Activated CD4-positive, alpha-beta T cell treated with anti-CD3 and anti-CD28 coated beads, Interleukin-2, amount 10 ng/mL, durations not matched to agents 7 days and 5 days (primary cell): ENCODE measurements around the gene TRRAP. TPM values are rescaled to one million over a fixed set of nuclear protein-coding genes. Genes with fewer than 3 reads are reported as not detected.

ENCODE experiments used
- CTCF ChIA-PET: fragments of 350-600 bp; sonication (Branson Sonifier 250); formaldehyde crosslinking; loops from one replicate; lab custom pipeline; 2021; ENCODE audit warnings: antibody characterized with exemption; lab: Charles Lee
- POLR2A ChIA-PET: fragments of 350-600 bp; sonication (Branson Sonifier 250); formaldehyde crosslinking; loops from one replicate; lab custom pipeline; 2021; ENCODE audit warnings: antibody characterized with exemption; lab: Charles Lee
- DNase-seq: peaks from one replicate; pipeline ENCODE4 v3.0.0-alpha.2; 2020
- H3K27ac Mint-ChIP-seq: one replicate; pipeline ENCODE4 v1.8.0; 2021; ENCODE audit warnings: mild to moderate bottlenecking, moderate library complexity, mixed read lengths
- H3K27me3 Mint-ChIP-seq: one replicate; pipeline ENCODE4 v1.8.0; 2021; ENCODE audit warnings: mixed read lengths
- H3K36me3 Mint-ChIP-seq: one replicate; pipeline ENCODE4 v1.8.0; 2021; ENCODE audit warnings: low read depth, mixed read lengths
- H3K4me1 Mint-ChIP-seq: one replicate; pipeline ENCODE4 v1.8.0; 2021; ENCODE audit warnings: mixed read lengths
- H3K4me3 Mint-ChIP-seq: one replicate; pipeline ENCODE4 v1.8.0; 2021; ENCODE audit warnings: mild to moderate bottlenecking, moderate library complexity, mixed read lengths
- H3K9me3 Mint-ChIP-seq: one replicate; pipeline ENCODE4 v1.8.0; 2021; ENCODE audit warnings: mixed read lengths
- total RNA-seq, 2 experiments: library from RNA; stranded (reverse); gene quantifications; one replicate each; pipeline ENCODE4 v1.2.3, GENCODE V29; 2021

The TRRAP gene
- total RNA-seq, 2 experiments from 2014 or later, result 63.4 to 65.1 TPM

- ChIA-PET CTCF (interaction anchor here (0.6 to 1.2 kb wide), 4 partner anchors 8 to 57 kb away, joined by 3 read pairs; no protein-coding TSS in a partner anchor), POLR2A (no interaction called here)
- DNase-seq, result no peak
- no peak overlapping the region for H3K4me3 Mint-ChIP-seq
- peaks cover 8% of the 10 kb centered on the region for H3K4me1 Mint-ChIP-seq
- peaks cover 81% of the 10 kb centered on the region for H3K36me3 Mint-ChIP-seq
- no peak overlapping the region for H3K27ac Mint-ChIP-seq
- peaks cover 9% of the 10 kb centered on the region for H3K9me3 Mint-ChIP-seq
- H3K27me3 Mint-ChIP-seq, result no peaks in the 10 kb centered on the region
Observed at GRCh38 chr7:98985945-98986344, 107.6 kb downstream of the TRRAP start.

- ChIA-PET CTCF (interaction anchor here (1.1 kb wide), 1 partner anchor 21 kb away, joined by 3 read pairs; no protein-coding TSS in a partner anchor), POLR2A (no interaction called here)
- Mint-ChIP-seq H3K4me1 (peaks cover 13% of the 10 kb centered on the region), H3K27ac (peak overlapping the region; percentile 7), H3K9me3 (peaks cover 9% of the 10 kb centered on the region), H3K4me3 (no peak overlapping the region), H3K27me3 (no peaks in the 10 kb centered on the region), H3K36me3 (peaks cover 81% of the 10 kb centered on the region)
- no peak for DNase-seq
Observed at GRCh38 chr7:98988641-98989040, 110.3 kb downstream of the TRRAP start.

GRCh38 chr7:98990356-98990755 is 112.0 kb downstream of the TRRAP start:
- POLR2A ChIA-PET, result no interaction called here
- Mint-ChIP-seq H3K36me3 (peaks cover 70% of the 10 kb centered on the region), H3K4me1 (peaks cover 13% of the 10 kb centered on the region), H3K27ac (peak overlapping the region; percentile 46), H3K4me3 (no peak overlapping the region), H3K27me3 (no peaks in the 10 kb centered on the region), H3K9me3 (peaks cover 9% of the 10 kb centered on the region)
- CTCF ChIA-PET, result interaction anchor here (1.1 kb wide), 1 partner anchor 84 kb away, joined by 3 read pairs; no protein-coding TSS in a partner anchor
- no peak for DNase-seq

DNA sequence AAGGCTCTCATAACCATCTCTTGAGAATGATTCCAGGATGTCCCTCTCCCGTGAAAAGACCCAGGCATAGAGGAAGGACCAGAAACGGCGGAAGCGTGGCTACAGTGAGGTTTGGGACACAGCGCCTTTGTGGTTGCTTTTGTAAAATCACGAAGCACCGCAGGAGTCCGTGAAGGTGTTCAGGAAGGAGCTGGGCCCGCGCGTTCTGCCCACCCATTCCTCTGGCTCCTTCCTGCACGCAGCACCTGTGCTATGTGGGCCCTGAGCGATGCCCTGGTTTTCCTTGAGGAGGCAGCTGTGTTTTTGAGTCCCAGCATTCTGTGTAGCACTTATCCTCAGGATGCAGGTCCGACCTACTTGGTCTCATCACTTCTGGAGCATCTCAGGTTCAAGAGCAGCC is 112.8 kb downstream of the TRRAP start:
- POLR2A ChIA-PET, result no interaction called here
- peaks cover 70% of the 10 kb centered on the region for H3K36me3 Mint-ChIP-seq
- H3K27me3 Mint-ChIP-seq, result no peaks in the 10 kb centered on the region
- H3K4me3 Mint-ChIP-seq, result no peak overlapping the region
- peaks cover 17% of the 10 kb centered on the region for H3K4me1 Mint-ChIP-seq
- H3K9me3 Mint-ChIP-seq, result peaks cover 3% of the 10 kb centered on the region
- no peak for DNase-seq
- CTCF ChIA-PET, result no interaction called here
- no peak overlapping the region for H3K27ac Mint-ChIP-seq

- Mint-ChIP-seq H3K27me3 (no peaks in the 10 kb centered on the region), H3K9me3 (no peaks in the 10 kb centered on the region), H3K36me3 (peaks cover 63% of the 10 kb centered on the region), H3K4me3 (no peak overlapping the region), H3K4me1 (peaks cover 19% of the 10 kb centered on the region), H3K27ac (no peak overlapping the region)
- DNase-seq, result no peak
- ChIA-PET CTCF (interaction anchor here (1.0 kb wide), 1 partner anchor 8 kb away, joined by 3 read pairs; no protein-coding TSS in a partner anchor), POLR2A (no interaction called here)
Observed at GRCh38 chr7:98992076-98992475, 113.7 kb downstream of the TRRAP start.

DNA sequence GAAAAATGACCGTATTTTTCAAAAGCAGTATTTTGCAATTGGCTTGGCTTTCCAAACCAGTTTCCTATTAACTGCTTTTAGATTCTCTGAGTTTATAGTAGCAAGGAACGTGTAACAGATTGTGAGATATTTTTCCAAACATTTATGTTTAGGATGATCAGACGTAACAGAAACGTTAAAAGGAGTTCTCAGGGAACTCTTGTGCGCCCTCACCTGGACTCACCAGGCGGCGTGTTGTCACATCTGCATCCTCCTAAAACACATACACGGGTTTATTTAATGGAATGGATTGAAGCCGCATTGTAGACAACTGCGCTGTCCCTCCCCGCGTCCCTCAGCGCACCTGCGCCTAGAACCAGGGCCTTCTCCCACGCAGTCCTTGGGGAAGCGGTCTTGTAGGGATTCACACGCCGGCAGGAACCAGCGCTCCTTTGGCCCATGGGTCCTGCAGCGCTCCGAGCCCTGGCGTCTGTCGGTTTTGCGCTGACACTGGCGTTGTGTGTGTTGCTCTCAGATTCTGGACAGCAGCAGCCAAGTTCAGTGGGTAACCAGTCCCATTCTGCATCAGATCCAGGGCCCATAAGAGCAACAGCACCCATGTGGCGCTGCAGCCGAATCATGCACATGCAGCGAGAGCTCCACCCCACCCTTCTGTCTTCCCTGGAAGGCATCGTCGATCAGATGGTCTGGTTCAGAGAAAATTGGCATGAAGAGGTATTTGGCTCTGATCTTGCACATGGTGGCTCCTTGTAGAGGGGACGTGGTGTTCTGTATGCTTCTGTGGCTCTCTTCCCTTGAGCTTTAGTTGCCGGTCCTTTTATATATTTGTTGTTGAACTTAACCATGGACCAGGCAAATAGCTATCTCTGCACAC is 114.9 kb downstream of the TRRAP start:
- H3K27ac Mint-ChIP-seq, result no peak overlapping the region
- H3K27me3 Mint-ChIP-seq, result no peaks in the 10 kb centered on the region
- peaks cover 51% of the 10 kb centered on the region for H3K36me3 Mint-ChIP-seq
- POLR2A ChIA-PET, result no interaction called here
- CTCF ChIA-PET, result interaction anchor here (1.2 kb wide), 1 partner anchor 8 kb away, joined by 3 read pairs; no protein-coding TSS in a partner anchor
- peaks cover 18% of the 10 kb centered on the region for H3K4me1 Mint-ChIP-seq
- no peak overlapping the region for H3K4me3 Mint-ChIP-seq
- H3K9me3 Mint-ChIP-seq, result no peaks in the 10 kb centered on the region
- DNase-seq, result no peak

GRCh38 chr7:98994046-98994944 is 116.0 kb downstream of the TRRAP start:
- no peaks in the 10 kb centered on the region for H3K27me3 Mint-ChIP-seq
- H3K36me3 Mint-ChIP-seq, result peaks cover 51% of the 10 kb centered on the region
- CTCF ChIA-PET, result interaction anchor here (1.2 kb wide), 1 partner anchor 9 kb away, joined by 3 read pairs; no protein-coding TSS in a partner anchor
- H3K4me3 Mint-ChIP-seq, result no peak overlapping the region
- DNase-seq, result no peak
- H3K27ac Mint-ChIP-seq, result no peak overlapping the region
- no peaks in the 10 kb centered on the region for H3K9me3 Mint-ChIP-seq
- peaks cover 12% of the 10 kb centered on the region for H3K4me1 Mint-ChIP-seq
- POLR2A ChIA-PET, result no interaction called here

GRCh38 chr7:98995111-98995510 is 116.8 kb downstream of the TRRAP start:
- Mint-ChIP-seq H3K27me3 (no peaks in the 10 kb centered on the region), H3K4me3 (no peak overlapping the region), H3K36me3 (peaks cover 49% of the 10 kb centered on the region), H3K9me3 (no peaks in the 10 kb centered on the region), H3K4me1 (peaks cover 11% of the 10 kb centered on the region), H3K27ac (no peak overlapping the region)
- CTCF ChIA-PET, result no interaction called here
- POLR2A ChIA-PET, result no interaction called here
- no peak for DNase-seq

DNA sequence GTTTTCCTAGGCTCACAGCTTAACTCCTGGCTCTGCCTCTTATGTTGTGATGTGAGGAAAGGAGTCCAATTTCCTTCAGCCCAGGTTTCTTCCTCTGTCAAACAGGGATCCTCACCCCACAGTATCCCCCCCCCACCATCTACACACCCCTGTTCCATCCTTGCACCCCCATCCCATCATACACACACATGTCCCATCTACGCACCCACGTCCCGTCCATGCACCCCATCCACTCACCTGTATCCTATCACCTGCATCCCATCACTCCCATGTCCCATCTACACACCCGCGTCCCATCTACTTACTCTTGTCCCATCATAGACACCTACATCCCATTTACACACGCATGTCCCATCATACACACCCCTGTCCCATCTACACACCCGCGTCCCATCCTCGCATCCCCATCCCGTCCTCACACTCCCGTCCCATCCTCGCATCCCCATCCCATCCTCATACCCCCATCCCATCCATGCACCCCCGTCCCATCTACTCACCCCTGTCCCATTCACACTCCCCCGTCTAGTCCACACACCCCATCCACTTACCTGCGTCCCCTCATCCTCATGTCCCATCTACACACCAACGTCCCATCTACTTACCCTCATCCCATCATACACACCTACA is 117.3 kb downstream of the TRRAP start:
- Mint-ChIP-seq H3K36me3 (peaks cover 46% of the 10 kb centered on the region), H3K27ac (peak overlapping the region; percentile 0), H3K27me3 (no peaks in the 10 kb centered on the region), H3K4me3 (no peak overlapping the region), H3K4me1 (peaks cover 11% of the 10 kb centered on the region), H3K9me3 (no peaks in the 10 kb centered on the region)
- CTCF ChIA-PET, result interaction anchor here (1.1 kb wide), 1 partner anchor 40 kb away, joined by 3 read pairs; no protein-coding TSS in a partner anchor
- POLR2A ChIA-PET, result no interaction called here
- DNase-seq, result no peak

- Mint-ChIP-seq H3K36me3 (peaks cover 48% of the 10 kb centered on the region), H3K9me3 (no peaks in the 10 kb centered on the region), H3K27me3 (no peaks in the 10 kb centered on the region), H3K4me3 (no peak overlapping the region), H3K27ac (no peak overlapping the region), H3K4me1 (peaks cover 11% of the 10 kb centered on the region)
- POLR2A ChIA-PET, result no interaction called here
- DNase-seq, result no peak
- CTCF ChIA-PET, result interaction anchor here (1.1 kb wide), 1 partner anchor 40 kb away, joined by 3 read pairs; no protein-coding TSS in a partner anchor
Observed at GRCh38 chr7:98996150-98996552, 117.8 kb downstream of the TRRAP start.

DNA sequence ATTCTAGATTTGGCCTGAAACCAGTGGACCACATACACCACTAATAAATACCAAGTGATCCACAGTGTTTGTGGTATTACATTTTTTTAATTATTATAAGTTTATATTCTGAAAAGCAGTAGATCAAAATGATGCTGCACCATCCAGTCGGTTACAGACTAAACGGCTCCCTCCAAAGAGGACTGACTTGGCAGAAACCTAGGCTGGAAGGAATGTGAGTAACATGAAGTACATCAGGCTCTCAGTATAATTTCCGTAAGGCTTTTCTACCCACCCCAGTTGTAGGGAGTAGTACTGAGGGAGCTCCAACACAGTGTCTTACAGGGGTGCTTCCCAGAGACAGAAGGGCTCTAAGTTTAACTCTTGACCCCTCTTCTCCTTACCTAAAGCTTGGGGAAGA is 119.5 kb downstream of the TRRAP start:
- Mint-ChIP-seq H3K4me1 (peaks cover 8% of the 10 kb centered on the region), H3K27ac (no peak overlapping the region), H3K4me3 (no peak overlapping the region), H3K27me3 (no peaks in the 10 kb centered on the region), H3K36me3 (peaks cover 40% of the 10 kb centered on the region), H3K9me3 (no peaks in the 10 kb centered on the region)
- no peak for DNase-seq
- POLR2A ChIA-PET, result no interaction called here
- CTCF ChIA-PET, result no interaction called here
